Activated effector memory CD4-positive, alpha-beta T cell treated with anti-CD3 and anti-CD28 coated beads, Interleukin-2, amount 50 U/mL, for 16 hours (primary cell): ENCODE data around the gene TRAM2.
"Not testable (repeated sequence)": the region's sequence is repeated elsewhere in the genome, so short reads cannot be mapped to it uniquely, and the experiment has no call there.

Experiments used
- DNase-seq: peaks from one replicate; pipeline ENCODE4 v3.0.0-alpha.2; 2020

TRAM2 gene

GRCh38 chr6:52474173-52474572 lies 102.7 kb downstream of the TRAM2 start:
- no peak for DNase-seq

GRCh38 chr6:52461194-52461593 lies 115.7 kb downstream of the TRAM2 start:
- not testable (repeated sequence) for DNase-seq

- DNase-seq = no peak
Observed at GRCh38 chr6:52457096-52457495, 119.8 kb downstream of the TRAM2 start.

- DNase-seq = no peak
Observed at GRCh38 chr6:52454556-52454955, 122.3 kb downstream of the TRAM2 start.
